GM18507 (cell line): ENCODE measurements around the gene F3.

Experiments
- DNase-seq: peaks from one replicate; pipeline ENCODE4 v3.0.0; 2011; ENCODE audit warnings: low read depth; ENCODE audit not compliant: insufficient read length; ENCODE audit errors: extremely low spot score
- FAIRE-seq: peaks from 2 replicates; lab custom pipeline; 2011; peaks lifted over from hg19 to GRCh38; lab: Jason Lieb, UNC

F3 gene

GRCh38 chr1:94481473-94481933, 60.1 kb downstream of the F3 start:
- FAIRE-seq, result peak; percentile 72
- DNase-seq, result peak; percentile 14

GRCh38 chr1:94479682-94480081, 61.9 kb downstream of the F3 start:
- no peak for DNase-seq
- FAIRE-seq, result no peak
